GM08714 (cell line): Measurements from ENCODE around the gene CLDN25.
"Not testable (repeated sequence)": the region's sequence is repeated elsewhere in the genome, so short reads cannot be mapped to it uniquely, and the experiment has no call there.

Source experiments
- H3K4me3 ChIP-seq: fragments of 200-500 bp; sonication (Bioruptor generic); 2 replicates; pipeline ENCODE4 v1.5.1; 2014; ENCODE audit warnings: mild to moderate bottlenecking, low read length, inconsistent platforms
- ZNF274 ChIP-seq: IDR thresholded peaks from 2 replicates; pipeline ENCODE4 v1.6.1; 2012; ENCODE audit warnings: mild to moderate bottlenecking, low read depth, low read length

Gene CLDN25

DNA sequence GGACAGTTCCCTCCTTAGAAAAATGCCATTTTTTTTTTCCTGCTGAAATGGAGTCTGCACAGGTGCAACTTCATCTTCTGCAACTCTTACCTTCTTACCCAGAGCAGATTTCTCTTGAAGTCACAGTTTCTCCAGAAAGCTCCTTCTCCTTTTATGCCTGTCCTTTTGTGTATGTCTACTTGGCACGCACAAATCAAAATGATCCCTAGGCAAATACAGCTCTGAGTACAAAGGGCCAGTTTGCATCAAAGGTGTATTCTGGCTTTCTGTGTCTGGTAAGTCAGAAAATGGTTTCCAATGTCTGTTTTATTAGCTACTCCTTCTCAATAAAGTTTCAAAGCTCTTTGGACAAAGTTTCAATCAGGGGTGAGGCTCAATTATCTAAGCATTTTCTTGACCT is 2.5 kb downstream of the CLDN25 start:
- H3K4me3 ChIP-seq, result no peak overlapping the region
- TF ChIP-seq ZNF274, result no peak

DNA sequence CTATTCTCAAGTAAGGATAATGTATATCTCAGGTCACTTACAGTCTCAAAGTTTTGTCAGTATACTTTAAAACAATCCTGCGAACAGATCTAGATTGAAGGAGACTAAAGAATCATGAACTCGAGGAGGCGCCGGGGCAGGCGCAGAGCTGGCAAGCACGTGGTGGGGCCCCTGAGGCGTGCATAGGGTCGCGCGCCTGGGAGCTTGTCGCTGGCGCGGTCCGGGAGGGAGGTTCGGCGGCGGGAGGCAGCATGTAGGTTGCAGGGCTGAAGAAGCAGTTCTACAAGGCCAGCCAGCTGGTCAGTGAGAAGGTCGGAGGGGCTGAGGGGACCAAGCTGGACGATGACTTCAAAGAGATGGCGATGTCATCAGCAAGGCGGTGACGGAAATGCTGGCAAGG is 9.4 kb downstream of the CLDN25 start:
- not testable (repeated sequence) for H3K4me3 ChIP-seq

- no peak for TF ChIP-seq ZNF274
- no peak overlapping the region for H3K4me3 ChIP-seq
Observed at GRCh38 chr11:113789675-113790320, 10.2 kb downstream of the CLDN25 start.

DNA sequence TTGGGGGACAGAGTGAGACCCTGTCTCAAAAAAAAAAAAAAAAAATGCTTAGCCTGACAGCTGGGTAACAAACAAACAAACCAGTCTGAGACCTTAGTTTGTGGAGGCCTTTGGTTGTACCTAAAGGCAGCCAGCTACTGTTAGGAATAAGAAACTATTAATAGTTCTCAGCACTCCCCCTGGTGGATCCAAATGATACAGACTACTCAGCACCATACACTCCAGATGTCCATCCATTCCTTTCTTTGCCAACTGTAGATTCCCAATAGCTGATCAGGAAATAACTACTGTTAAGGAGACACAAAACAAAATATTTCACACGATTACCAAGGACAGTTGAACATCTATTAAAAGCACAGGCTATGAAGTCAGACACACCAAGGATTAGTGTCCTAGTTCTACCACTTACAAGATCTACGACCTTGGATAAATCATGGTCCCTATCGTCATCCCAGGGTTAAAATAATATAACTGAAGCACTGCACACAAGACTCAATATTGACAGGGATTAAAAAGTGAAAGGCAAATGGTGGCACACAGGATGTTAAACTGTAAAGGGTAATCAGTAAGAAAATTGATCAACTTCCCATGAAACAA is 17.2 kb downstream of the CLDN25 start:
- TF ChIP-seq ZNF274, result no peak
- H3K4me3 ChIP-seq, result no peak overlapping the region

DNA sequence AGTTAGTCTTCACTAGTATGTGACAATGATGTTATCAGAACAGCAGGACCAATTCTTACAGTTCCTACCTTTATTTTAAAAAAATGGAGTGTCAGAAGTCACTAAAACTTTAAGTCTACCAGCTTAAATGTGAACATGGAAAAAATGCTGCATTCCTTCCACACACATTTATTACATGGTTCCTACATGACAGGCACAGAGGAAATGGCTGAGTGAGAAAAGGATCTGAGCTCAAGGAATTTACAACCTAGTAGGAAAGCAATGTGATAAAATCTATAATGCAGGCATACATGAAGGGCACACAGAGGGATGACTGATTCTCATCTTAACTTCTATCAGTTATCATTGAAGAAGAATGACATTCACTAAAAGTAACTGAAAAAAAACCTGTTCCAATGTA is 23.0 kb downstream of the CLDN25 start:
- no peak overlapping the region for H3K4me3 ChIP-seq
- TF ChIP-seq ZNF274, result no peak

DNA sequence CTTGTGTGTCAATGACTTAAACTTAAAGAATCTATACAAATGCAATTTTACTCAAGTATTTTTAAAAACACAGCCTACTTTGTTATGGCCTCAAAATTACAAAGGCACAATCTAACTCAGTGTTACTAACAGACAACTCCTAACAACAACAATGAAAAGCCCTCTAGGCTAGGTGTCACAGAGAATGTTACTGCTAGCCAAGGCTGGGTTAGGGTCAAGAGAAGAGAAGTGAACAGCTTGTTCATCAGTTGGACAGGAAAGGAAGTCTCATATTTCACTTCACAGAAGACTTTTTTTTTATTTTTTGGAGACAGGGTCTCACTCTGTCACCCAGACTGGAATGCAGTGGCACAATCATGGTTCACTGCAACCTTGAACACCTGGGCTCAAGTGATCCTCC is 26.0 kb downstream of the CLDN25 start:
- no peak for TF ChIP-seq ZNF274
- H3K4me3 ChIP-seq, result no peak overlapping the region

DNA sequence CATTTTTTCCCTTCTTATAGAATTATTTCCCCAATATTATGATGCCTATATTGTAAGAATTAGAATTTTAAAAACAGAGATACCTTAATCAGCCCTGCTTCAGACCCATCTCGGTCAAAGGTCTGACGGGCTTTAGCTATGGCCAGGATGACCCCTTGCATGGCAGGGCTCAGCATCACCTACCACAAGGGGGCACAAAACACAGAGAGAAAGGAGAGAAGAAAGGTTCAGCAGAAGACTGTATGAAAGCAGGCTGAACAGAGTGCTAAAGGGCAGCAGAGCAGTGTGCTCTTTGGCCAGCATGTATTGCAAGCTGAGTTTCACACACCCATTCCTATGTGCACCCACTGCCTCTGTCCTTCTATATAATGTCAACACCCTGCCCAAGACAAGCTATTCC is 26.8 kb downstream of the CLDN25 start:
- H3K4me3 ChIP-seq, result no peak overlapping the region
- TF ChIP-seq ZNF274, result no peak

DNA sequence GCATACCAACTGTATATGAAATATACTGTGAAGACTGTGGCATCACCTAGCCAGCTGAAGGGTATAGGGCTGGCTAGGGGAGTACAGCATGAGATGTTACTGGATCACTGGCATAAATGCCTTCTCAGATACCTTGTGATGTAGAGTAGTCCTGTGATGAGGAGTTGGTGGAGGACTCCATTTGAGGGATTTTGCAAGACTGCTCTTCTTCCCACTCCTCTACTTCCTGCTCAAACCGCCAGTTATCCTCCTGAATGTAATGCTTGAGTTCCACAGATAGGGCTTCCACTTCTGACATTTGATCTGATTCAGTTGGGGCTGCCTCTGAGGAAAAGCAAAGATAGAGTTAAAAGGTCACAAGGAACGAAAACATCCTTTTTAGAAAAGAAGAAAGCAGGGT is 29.3 kb downstream of the CLDN25 start:
- no peak for TF ChIP-seq ZNF274
- no peak overlapping the region for H3K4me3 ChIP-seq

GRCh38 chr11:113814181-113814580 is 34.6 kb downstream of the CLDN25 start:
- no peak overlapping the region for H3K4me3 ChIP-seq
- TF ChIP-seq ZNF274, result no peak

GRCh38 chr11:113817162-113817561 is 37.6 kb downstream of the CLDN25 start:
- TF ChIP-seq ZNF274, result no peak
- no peak overlapping the region for H3K4me3 ChIP-seq

DNA sequence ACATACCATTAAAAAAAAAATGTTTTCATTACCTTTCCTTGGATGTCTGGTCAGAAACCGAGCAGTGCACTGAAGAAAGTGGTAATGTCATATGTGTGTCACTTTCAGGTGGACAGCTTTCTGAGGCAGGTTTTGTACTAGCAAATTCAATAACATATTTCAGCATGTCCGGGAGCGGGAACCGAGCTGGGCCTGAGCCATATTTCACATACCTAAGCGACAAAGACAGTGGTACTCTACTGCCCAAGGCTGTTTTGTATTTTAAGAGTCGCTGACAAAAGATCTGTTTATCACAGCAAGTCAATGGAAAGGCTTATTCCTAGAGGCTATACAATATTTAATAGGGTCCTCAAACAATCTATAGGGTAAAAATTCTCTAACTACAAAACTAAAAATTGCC is 38.0 kb downstream of the CLDN25 start:
- no peak for TF ChIP-seq ZNF274

GRCh38 chr11:113818426-113818825 is 38.8 kb downstream of the CLDN25 start:
- no peak for TF ChIP-seq ZNF274
- H3K4me3 ChIP-seq, result no peak overlapping the region

More for the DNA sequence above, 38.0 kb downstream of the CLDN25 start:
- H3K4me3 ChIP-seq, result no peak overlapping the region

DNA sequence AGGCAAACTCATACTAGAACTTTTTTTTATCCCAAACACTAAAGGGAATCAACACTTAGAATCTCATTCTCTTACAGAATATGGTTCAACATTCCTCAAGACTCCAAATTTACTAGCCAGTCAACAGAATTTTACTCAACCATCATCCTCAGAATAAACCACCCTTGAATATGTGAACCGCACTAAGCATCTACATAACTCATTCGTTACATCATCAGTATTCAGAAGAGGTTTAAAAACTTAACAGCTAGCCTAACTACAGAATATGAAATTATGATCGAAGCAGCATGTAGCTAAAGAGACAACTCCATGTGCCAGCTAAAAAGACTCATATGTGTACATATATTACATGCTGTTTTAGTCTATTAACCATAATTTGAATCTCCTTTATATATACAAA is 47.9 kb downstream of the CLDN25 start:
- no peak overlapping the region for H3K4me3 ChIP-seq
- no peak for TF ChIP-seq ZNF274

DNA sequence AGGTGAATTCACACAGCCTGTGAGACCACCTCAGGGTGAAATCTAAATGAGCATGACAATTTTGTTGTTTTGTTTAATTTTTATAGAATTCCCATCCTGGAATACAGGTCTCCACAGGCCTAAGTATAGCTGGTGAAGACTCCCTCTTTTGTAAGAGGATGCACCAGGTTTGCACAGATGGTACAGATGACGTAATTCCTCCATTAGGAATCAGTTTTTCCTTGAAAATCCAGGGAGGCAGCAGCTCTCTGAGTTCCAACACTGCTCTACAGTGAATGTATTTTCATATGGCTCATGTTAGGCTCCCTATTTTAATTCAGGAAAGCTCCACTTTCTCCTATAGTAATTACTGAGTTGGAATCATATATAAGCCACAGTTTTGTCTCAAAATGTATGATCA is 48.6 kb downstream of the CLDN25 start:
- TF ChIP-seq ZNF274, result no peak
- H3K4me3 ChIP-seq, result no peak overlapping the region

DNA sequence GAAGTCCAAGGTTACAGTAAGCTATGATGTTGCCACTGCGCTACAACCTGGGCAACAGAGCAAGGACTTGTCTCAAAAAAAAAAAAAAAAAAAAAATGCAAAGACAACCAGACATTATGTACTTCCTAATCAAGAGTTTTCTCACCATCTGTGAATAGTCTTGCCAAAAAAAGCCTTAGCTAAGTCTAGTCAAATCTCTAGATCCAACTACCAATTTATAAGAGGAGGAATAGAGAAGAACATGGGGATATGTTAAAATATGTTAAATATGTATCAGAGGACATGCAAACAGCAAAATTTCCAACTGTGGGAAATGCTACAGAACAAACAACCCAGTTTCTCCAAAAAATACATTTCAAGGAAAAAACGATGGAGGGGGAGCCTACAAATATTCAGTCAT is 50.2 kb downstream of the CLDN25 start:
- TF ChIP-seq ZNF274, result no peak
- no peak overlapping the region for H3K4me3 ChIP-seq
